Mesendoderm (in vitro differentiated cells): ENCODE measurements around the gene IER5L.
A peak's percentile ranks its signal among the peaks of the same experiment; 100 is the strongest.

ENCODE experiments used
- DNase-seq: peaks from one replicate; pipeline ENCODE4 v3.0.0; 2013
- H2AK5ac ChIP-seq: 2 replicates; pipeline ENCODE4 v1.6.1; 2013; ENCODE audit warnings: low read length, inconsistent platforms
- H2BK120ac ChIP-seq: 2 replicates; pipeline ENCODE4 v1.6.1; 2013; ENCODE audit warnings: low read depth, mild to moderate bottlenecking, low read length, moderate library complexity, mixed read lengths
- H2BK15ac ChIP-seq: replicated peaks from 2 replicates; pipeline ENCODE4 v1.6.1; 2013; ENCODE audit warnings: low read depth, mild to moderate bottlenecking, moderate library complexity
- H2BK5ac ChIP-seq: 2 replicates; pipeline ENCODE4 v1.6.1; 2013; ENCODE audit warnings: low read length, inconsistent platforms
- H3K18ac ChIP-seq: 2 replicates; pipeline ENCODE4 v1.6.1; 2013; ENCODE audit warnings: mild to moderate bottlenecking, low read length, mixed read lengths
- H3K23ac ChIP-seq: one replicate; pipeline ENCODE4 v1.6.1; 2013; ENCODE audit warnings: low read length
- H3K27ac ChIP-seq: 2 replicates; pipeline ENCODE4 v1.5.1; 2013; ENCODE audit warnings: low read depth, mild to moderate bottlenecking, inconsistent platforms, low read length, moderate library complexity
- H3K27me3 ChIP-seq: 2 replicates; pipeline ENCODE4 v1.6.1; 2013; ENCODE audit warnings: low read length, control low read depth, mild to moderate bottlenecking, inconsistent platforms; ENCODE audit not compliant: insufficient read depth, poor library complexity
- H3K36me3 ChIP-seq: 2 replicates; pipeline ENCODE4 v1.6.1; 2013; ENCODE audit warnings: low read length, inconsistent platforms; ENCODE audit not compliant: control insufficient read depth, insufficient read depth
- H3K4ac ChIP-seq: one replicate; pipeline ENCODE4 v1.6.1; 2013; ENCODE audit warnings: low read depth, mild to moderate bottlenecking, low read length, moderate library complexity
- H3K4me1 ChIP-seq: 2 replicates; pipeline ENCODE4 v1.6.1; 2013; ENCODE audit warnings: low read depth, low read length, inconsistent platforms; ENCODE audit not compliant: control insufficient read depth
- H3K4me2 ChIP-seq: 2 replicates; pipeline ENCODE4 v1.6.1; 2013; ENCODE audit warnings: low read length
- H3K4me3 ChIP-seq: 2 replicates; pipeline ENCODE4 v1.5.1; 2013; ENCODE audit warnings: mild to moderate bottlenecking, low read length
- H3K56ac ChIP-seq: one replicate; pipeline ENCODE4 v1.6.1; 2013; ENCODE audit warnings: low read length
- H3K79me1 ChIP-seq: 2 replicates; pipeline ENCODE4 v1.6.1; 2013; ENCODE audit warnings: low read length, inconsistent platforms
- H3K79me2 ChIP-seq: 2 replicates; pipeline ENCODE4 v1.6.1; 2013; ENCODE audit warnings: mild to moderate bottlenecking, low read length; ENCODE audit not compliant: control insufficient read depth, insufficient read depth
- H3K9ac ChIP-seq: 2 replicates; pipeline ENCODE4 v1.6.1; 2013; ENCODE audit warnings: low read length, inconsistent platforms
- H4K5ac ChIP-seq: one replicate; pipeline ENCODE4 v1.6.1; 2013; ENCODE audit warnings: low read length
- H4K8ac ChIP-seq: one replicate; pipeline ENCODE4 v1.6.1; 2013; ENCODE audit warnings: low read depth, mild to moderate bottlenecking, control low read depth, low read length, moderate library complexity
- WGBS: extraction: QIAGEN DNeasy Blood & Tissue Kit; methylation state at CpG from one replicate; pipeline ENCODE4 v1.1.7; 2013; ENCODE audit warnings: low lambda C conversion rate, missing lambda C conversion rate; ENCODE audit not compliant: insufficient coverage; ENCODE audit errors: extremely low coverage; 5-methylcytosine and 5-hydroxymethylcytosine counted together

IER5L gene

GRCh38 chr9:129142138-129142935 lies 35.7 kb downstream of the IER5L start:
- Histone ChIP-seq H3K4ac (peak overlapping the region; percentile 97), H3K79me2 (peaks cover 11% of the 10 kb centered on the region), H2BK120ac (no peak overlapping the region), H2BK15ac (no peak overlapping the region), H4K5ac (no peak overlapping the region), H3K56ac (peak overlapping the region; percentile 78), H3K79me1 (peaks cover 12% of the 10 kb centered on the region), H3K9ac (peak overlapping the region; percentile 47), H3K4me3 (no peak overlapping the region), H3K36me3 (peaks cover 5% of the 10 kb centered on the region), H3K27ac (peak overlapping the region; percentile 86), H3K4me2 (no peak overlapping the region), H3K18ac (no peak overlapping the region), H3K27me3 (no peaks in the 10 kb centered on the region), H3K4me1 (peaks cover 17% of the 10 kb centered on the region), H2AK5ac (no peak overlapping the region), H4K8ac (no peak overlapping the region), H2BK5ac (no peak overlapping the region), H3K23ac (no peak overlapping the region)
- no CpG with 5 or more reads among the region's 15 CpGs for WGBS
- DNase-seq: no peak

- Histone ChIP-seq H3K56ac (peak overlapping the region; percentile 86), H2BK120ac (no peak overlapping the region), H3K36me3 (peaks cover 5% of the 10 kb centered on the region), H3K79me2 (peaks cover 11% of the 10 kb centered on the region), H3K4me3 (no peak overlapping the region), H3K79me1 (peaks cover 12% of the 10 kb centered on the region), H3K9ac (peak overlapping the region; percentile 76), H3K4ac (peak overlapping the region; percentile 97), H3K4me1 (peaks cover 15% of the 10 kb centered on the region), H3K18ac (peak overlapping the region; percentile 92), H3K27ac (peak overlapping the region; percentile 84), H4K8ac (peak overlapping the region; percentile 95), H2AK5ac (peak overlapping the region; percentile 77), H4K5ac (no peak overlapping the region), H3K27me3 (no peaks in the 10 kb centered on the region), H2BK5ac (peak overlapping the region; percentile 66), H2BK15ac (no peak overlapping the region), H3K23ac (peak overlapping the region; percentile 19), H3K4me2 (peak overlapping the region; percentile 33)
- no peak for DNase-seq
- no CpG with 5 or more reads among the region's 13 CpGs for WGBS
Observed at GRCh38 chr9:129141066-129142041, 36.7 kb downstream of the IER5L start.

GRCh38 chr9:129140397-129141065 lies 37.5 kb downstream of the IER5L start:
- Histone ChIP-seq H3K4me3 (peak overlapping the region; percentile 19), H3K23ac (peak overlapping the region; percentile 25), H3K4ac (peak overlapping the region; percentile 99), H2BK5ac (peak overlapping the region; percentile 76), H3K79me1 (peaks cover 12% of the 10 kb centered on the region), H3K27me3 (no peaks in the 10 kb centered on the region), H3K36me3 (peaks cover 5% of the 10 kb centered on the region), H3K27ac (peak overlapping the region; percentile 91), H3K4me2 (peak overlapping the region; percentile 65), H3K9ac (peak overlapping the region; percentile 77), H3K4me1 (peaks cover 15% of the 10 kb centered on the region), H2AK5ac (peak overlapping the region; percentile 57), H4K5ac (no peak overlapping the region), H2BK120ac (peak overlapping the region; percentile 88), H3K79me2 (peaks cover 11% of the 10 kb centered on the region), H3K56ac (peak overlapping the region; percentile 86), H2BK15ac (peak overlapping the region; percentile 15), H4K8ac (peak overlapping the region; percentile 95), H3K18ac (peak overlapping the region; percentile 92)
- DNase-seq: peak; percentile 67
- WGBS: no CpG with 5 or more reads among the region's 8 CpGs

GRCh38 chr9:129139993-129140396 lies 38.1 kb downstream of the IER5L start:
- peaks cover 13% of the 10 kb centered on the region for H3K4me1 ChIP-seq
- H4K8ac ChIP-seq: peak overlapping the region; percentile 95
- H3K4ac ChIP-seq: peak overlapping the region; percentile 99
- peak overlapping the region; percentile 65 for H3K4me2 ChIP-seq
- H3K18ac ChIP-seq: peak overlapping the region; percentile 92
- H3K9ac ChIP-seq: peak overlapping the region; percentile 77
- peaks cover 5% of the 10 kb centered on the region for H3K36me3 ChIP-seq
- peak overlapping the region; percentile 76 for H2BK5ac ChIP-seq
- peak overlapping the region; percentile 91 for H3K27ac ChIP-seq
- no CpG with 5 or more reads among the region's 11 CpGs for WGBS
- H2AK5ac ChIP-seq: peak overlapping the region; percentile 13
- DNase-seq: peak; percentile 99
- H3K4me3 ChIP-seq: peak overlapping the region; percentile 19
- peaks cover 11% of the 10 kb centered on the region for H3K79me2 ChIP-seq
- no peaks in the 10 kb centered on the region for H3K27me3 ChIP-seq
- peaks cover 12% of the 10 kb centered on the region for H3K79me1 ChIP-seq
- H3K23ac ChIP-seq: peak overlapping the region; percentile 25
- peak overlapping the region; percentile 15 for H2BK15ac ChIP-seq
- no peak overlapping the region for H4K5ac ChIP-seq
- peak overlapping the region; percentile 86 for H3K56ac ChIP-seq
- peak overlapping the region; percentile 88 for H2BK120ac ChIP-seq

GRCh38 chr9:129139233-129139992 lies 38.6 kb downstream of the IER5L start:
- Histone ChIP-seq H2BK5ac (peak overlapping the region; percentile 94), H3K79me2 (peaks cover 11% of the 10 kb centered on the region), H3K4me3 (no peak overlapping the region), H3K79me1 (peaks cover 12% of the 10 kb centered on the region), H3K36me3 (peaks cover 5% of the 10 kb centered on the region), H3K4me2 (peak overlapping the region; percentile 25), H3K56ac (peak overlapping the region; percentile 88), H3K4ac (peak overlapping the region; percentile 74), H3K9ac (peak overlapping the region; percentile 89), H3K18ac (peak overlapping the region; percentile 64), H2AK5ac (peak overlapping the region; percentile 19), H3K4me1 (peaks cover 13% of the 10 kb centered on the region), H4K5ac (no peak overlapping the region), H4K8ac (no peak overlapping the region), H3K27ac (peak overlapping the region; percentile 92), H3K23ac (peak overlapping the region; percentile 69), H2BK15ac (no peak overlapping the region), H2BK120ac (peak overlapping the region; percentile 31), H3K27me3 (no peaks in the 10 kb centered on the region)
- WGBS: no CpG with 5 or more reads among the region's 13 CpGs
- peak; percentile 93 for DNase-seq
